Left lung (tissue), 10 donors: Measurements from ENCODE around the gene SLC12A8. TPM values are rescaled to one million over a fixed set of nuclear protein-coding genes. Genes with fewer than 3 reads are reported as not detected.

Source experiments
- ATAC-seq: fragments of 200-7000 bp; cut with Tn5 transposase; one replicate; pipeline ENCODE4 v1.9.1; 2020; ENCODE audit warnings: moderate library complexity
- DNase-seq, 4 donors: peaks; one replicate each; pipeline ENCODE4 v3.0.0-alpha.2; 2013 to 2020
- H3K27ac ChIP-seq, 2 donors: fragments of 200-600 bp; sonication (generic) in 1 of 2; one replicate each; pipeline versions ENCODE4 v1.5.0 to v1.8.0; 2020 to 2021
- H3K27me3 ChIP-seq, 2 donors: fragments of 200-600 bp; sonication (generic) in 1 of 2; one replicate each; pipeline versions ENCODE4 v1.5.0 to v1.8.0; 2020 to 2021
- H3K36me3 ChIP-seq, 2 donors: fragments of 200-600 bp; sonication (generic) in 1 of 2; one replicate each; pipeline versions ENCODE4 v1.5.0 to v1.8.0; 2020 to 2021
- H3K4me1 ChIP-seq, 2 donors: fragments of 200-600 bp; one replicate each; pipeline ENCODE4 v1.8.0; 2021
- H3K4me3 ChIP-seq, 2 donors: fragments of 200-600 bp; sonication (generic) in 1 of 2; one replicate each; pipeline versions ENCODE4 v1.5.0 to v1.8.0; 2020 to 2021; ENCODE audit warnings: mild to moderate bottlenecking in 1 of 2
- H3K9me3 ChIP-seq, 2 donors: fragments of 200-600 bp; sonication (generic) in 1 of 2; one replicate each; pipeline versions ENCODE4 v1.5.0 to v1.8.0; 2020 to 2021
- intact Hi-C, 2 donors: fragments of 100-400 bp; cut with DNase I; formaldehyde crosslinking; loops; one replicate each; pipeline versions ENCODE4 v1.11.2 to v1.14.2; 2022
- polyA plus RNA-seq, 6 donors: library from polyadenylated mRNA; unstranded; fragments of 120-200 nt; gene quantifications; one replicate each; pipeline ENCODE4 v1.2.1, GENCODE V29; 2013; ENCODE audit not compliant: insufficient read length in 6 of 6
- total RNA-seq, 2 donors: library from RNA; stranded (reverse); fragmentation: NEBNext Ultra II Directional; extraction: Animal tissue kit (Norgen Biotek cat#: 25700); gene quantifications; one replicate each; pipeline ENCODE4 v1.2.1, GENCODE V29; 2021
- TF ChIP-seq, protein P1 (sequence below), 2 donors: fragments of 200-600 bp; sonication (generic) in 1 of 2; IDR thresholded peaks; one replicate each; pipeline versions ENCODE4 v1.5.0 to v1.8.0; 2021; ENCODE audit warnings: antibody characterized with exemption in 2 of 2
- donor health status: DM: no; HTN: yes; CAD: no.
- donor health status: DM: no; HTN: no; CAD: no.

SLC12A8 gene
- total and polyA plus RNA-seq, 8 donors: 1.1 to 17.1 (median 1.6) TPM

DNA sequence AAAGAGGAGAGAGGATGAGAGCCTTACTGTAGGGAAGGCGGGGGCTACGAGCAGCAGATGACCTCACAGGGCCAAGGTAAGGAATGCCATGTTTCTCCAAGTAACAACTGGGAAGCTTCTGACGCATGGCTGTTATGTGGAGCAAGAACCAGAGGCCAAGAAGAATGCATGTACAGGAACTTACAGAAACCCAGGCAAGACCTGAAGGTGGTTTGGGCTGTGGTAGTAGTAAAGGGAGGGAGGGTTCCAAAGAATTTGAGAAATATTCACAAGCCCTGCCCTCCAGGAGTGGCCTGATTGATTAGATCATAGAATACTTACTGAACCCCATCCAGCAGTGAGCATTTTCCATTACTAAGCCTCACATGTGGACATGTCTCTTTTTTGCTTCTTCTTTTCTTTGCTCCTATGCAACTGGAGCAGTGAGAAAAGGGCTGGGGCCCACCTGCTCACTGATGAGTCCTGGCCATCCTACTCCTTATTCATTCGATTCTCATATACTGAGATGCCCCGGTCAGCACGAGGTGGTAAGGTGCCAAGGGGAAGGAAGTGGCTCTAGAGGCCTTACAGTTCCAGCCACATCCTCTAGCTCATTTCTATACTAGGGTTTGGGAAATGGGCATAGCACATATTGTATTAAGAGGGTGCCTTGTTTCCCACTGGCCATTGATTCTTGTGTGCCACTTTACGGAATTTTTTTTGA, 8.3 kb upstream of the SLC12A8 start:
- TF ChIP-seq, protein P1, sequence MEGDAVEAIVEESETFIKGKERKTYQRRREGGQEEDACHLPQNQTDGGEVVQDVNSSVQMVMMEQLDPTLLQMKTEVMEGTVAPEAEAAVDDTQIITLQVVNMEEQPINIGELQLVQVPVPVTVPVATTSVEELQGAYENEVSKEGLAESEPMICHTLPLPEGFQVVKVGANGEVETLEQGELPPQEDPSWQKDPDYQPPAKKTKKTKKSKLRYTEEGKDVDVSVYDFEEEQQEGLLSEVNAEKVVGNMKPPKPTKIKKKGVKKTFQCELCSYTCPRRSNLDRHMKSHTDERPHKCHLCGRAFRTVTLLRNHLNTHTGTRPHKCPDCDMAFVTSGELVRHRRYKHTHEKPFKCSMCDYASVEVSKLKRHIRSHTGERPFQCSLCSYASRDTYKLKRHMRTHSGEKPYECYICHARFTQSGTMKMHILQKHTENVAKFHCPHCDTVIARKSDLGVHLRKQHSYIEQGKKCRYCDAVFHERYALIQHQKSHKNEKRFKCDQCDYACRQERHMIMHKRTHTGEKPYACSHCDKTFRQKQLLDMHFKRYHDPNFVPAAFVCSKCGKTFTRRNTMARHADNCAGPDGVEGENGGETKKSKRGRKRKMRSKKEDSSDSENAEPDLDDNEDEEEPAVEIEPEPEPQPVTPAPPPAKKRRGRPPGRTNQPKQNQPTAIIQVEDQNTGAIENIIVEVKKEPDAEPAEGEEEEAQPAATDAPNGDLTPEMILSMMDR (IDR thresholded peaks at IDR 0.05): no peak
- no peak for ATAC-seq
- Histone ChIP-seq H3K4me1 (no peaks in the 10 kb centered on the region), H3K4me3 (no peak overlapping the region), H3K27me3 (no peaks in the 10 kb centered on the region), H3K9me3 (no peaks in the 10 kb centered on the region), H3K27ac (no peak overlapping the region), H3K36me3 (no peaks in the 10 kb centered on the region)
- intact Hi-C loops: no loop called here
- DNase-seq: no peak

DNA sequence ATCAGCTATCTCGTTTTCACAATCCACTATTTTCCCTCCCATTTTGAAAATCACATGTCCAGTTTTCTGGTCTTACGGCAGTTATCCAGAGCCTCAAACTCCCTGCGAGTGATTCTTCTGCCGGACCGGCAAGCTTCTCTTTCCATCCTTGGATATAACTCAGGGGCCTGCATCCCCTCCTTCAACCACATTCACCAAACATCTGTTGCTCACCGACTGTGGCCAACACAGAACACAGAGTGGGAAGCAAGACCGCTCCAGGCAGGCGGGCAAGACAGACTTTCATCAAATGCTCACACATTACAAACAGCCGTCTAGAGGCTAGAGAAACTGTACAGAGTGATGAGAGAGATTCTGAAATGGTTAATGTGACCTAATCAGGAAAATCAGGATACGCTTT, 7.6 kb upstream of the SLC12A8 start:
- intact Hi-C loops: no loop called here
- TF ChIP-seq, protein P1 (IDR thresholded peaks at IDR 0.05): no peak
- Histone ChIP-seq H3K4me3 (no peak overlapping the region), H3K36me3 (no peaks in the 10 kb centered on the region), H3K27ac (no peak overlapping the region), H3K27me3 (peaks cover 0 to 3% of the 10 kb centered on the region in 2 donors), H3K4me1 (no peaks in the 10 kb centered on the region), H3K9me3 (no peaks in the 10 kb centered on the region)
- DNase-seq: no peak
- ATAC-seq: no peak

DNA sequence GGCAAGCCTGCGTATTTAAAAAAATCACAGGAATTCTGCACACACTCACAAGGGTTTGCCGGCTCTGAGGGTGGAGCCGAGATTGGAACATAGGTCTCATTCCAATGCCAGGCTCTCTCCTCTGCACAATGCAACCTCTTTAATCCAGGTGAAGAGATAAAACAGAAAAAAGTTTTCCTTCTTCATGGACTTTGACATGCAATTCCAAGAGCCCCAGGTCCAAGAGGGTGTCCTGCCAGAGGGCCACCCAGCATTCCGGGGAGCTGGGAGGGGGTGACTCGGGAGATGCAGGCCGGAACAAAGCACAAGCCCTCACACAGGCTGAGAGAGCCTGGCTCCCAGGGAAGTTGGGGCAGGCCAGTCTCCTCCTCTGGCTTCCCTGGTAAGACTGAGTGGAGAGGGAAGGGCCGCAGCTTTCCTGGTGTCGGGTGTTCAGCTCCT, 6.7 kb upstream of the SLC12A8 start:
- DNase-seq: no peak
- Histone ChIP-seq H3K4me3 (no peak overlapping the region), H3K27me3 (peaks cover 0 to 12% of the 10 kb centered on the region in 2 donors), H3K9me3 (no peaks in the 10 kb centered on the region), H3K27ac (no peak overlapping the region), H3K4me1 (no peaks in the 10 kb centered on the region), H3K36me3 (no peaks in the 10 kb centered on the region)
- intact Hi-C loops: no loop called here
- peak; percentile 80 for ATAC-seq
- TF ChIP-seq, protein P1 (IDR thresholded peaks at IDR 0.05): no peak

DNA sequence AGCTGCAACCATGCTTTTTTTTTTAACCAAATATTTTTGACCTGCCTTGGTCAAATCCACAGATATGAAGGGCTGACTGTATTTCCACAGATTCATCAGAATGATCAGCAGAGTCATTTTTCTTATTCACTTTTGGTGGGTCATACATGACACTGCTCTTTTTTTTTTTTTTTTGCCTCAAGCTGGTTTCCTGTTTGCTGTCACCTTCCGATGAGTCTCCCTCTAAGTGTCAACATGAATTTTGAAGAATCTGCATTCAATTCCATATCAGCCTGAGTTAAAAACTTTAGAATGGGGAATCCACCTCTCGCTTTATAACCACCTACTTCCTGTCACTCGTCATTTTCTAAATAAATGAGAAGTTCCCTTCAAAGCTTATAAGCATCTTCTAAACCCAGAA, 2.2 kb upstream of the SLC12A8 start:
- Histone ChIP-seq H3K4me3 (no peak overlapping the region), H3K9me3 (no peaks in the 10 kb centered on the region), H3K36me3 (no peaks in the 10 kb centered on the region), H3K27ac (no peak overlapping the region), H3K27me3 (peaks cover 16 to 56% of the 10 kb centered on the region in 2 donors), H3K4me1 (peaks cover 0 to 13% of the 10 kb centered on the region in 2 donors)
- ATAC-seq (no peak), DNase-seq (no peak)
- intact Hi-C loops: no loop called here
- TF ChIP-seq, protein P1 (IDR thresholded peaks at IDR 0.05): no peak

DNA sequence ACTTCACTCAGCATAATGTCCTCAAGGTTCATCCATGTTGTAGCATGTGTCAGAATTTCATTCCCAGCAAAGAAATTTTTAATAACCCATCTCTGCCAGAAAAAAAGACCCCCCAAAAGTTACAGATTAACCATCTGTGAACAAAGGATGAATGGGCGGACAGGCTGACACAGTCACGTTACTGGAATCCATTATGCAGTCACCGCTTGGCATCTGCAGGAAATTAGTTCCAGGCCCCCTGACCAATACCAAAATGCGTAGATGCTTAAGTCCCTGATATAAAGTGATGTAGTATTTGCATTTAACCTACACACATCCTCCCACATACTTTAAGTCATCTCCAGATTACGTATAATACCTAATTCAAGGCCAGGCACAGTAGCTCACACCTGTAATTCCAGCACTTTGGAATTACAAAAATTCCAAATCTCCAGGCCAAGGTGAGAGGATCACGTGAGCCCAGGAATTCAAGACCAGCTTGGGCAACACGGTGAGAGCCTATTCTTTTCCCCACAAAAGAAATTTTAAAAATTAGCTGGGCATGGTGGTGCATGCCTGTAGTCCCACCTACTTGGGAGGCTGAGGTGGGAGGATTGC, 1.5 kb upstream of the SLC12A8 start:
- intact Hi-C loops: no loop called here
- H3K4me1 ChIP-seq: peaks cover 0 to 13% of the 10 kb centered on the region in 2 donors
- ATAC-seq (no peak), DNase-seq (no peak)
- H3K4me3 ChIP-seq: no peak overlapping the region
- peaks cover 16 to 56% of the 10 kb centered on the region in 2 donors for H3K27me3 ChIP-seq
- H3K27ac ChIP-seq: no peak overlapping the region
- TF ChIP-seq, protein P1 (IDR thresholded peaks at IDR 0.05): no peak
- H3K36me3 ChIP-seq: no peaks in the 10 kb centered on the region
- no peaks in the 10 kb centered on the region for H3K9me3 ChIP-seq
